Forelimb muscle (tissue), 1 donor: ENCODE results near the gene TXLNA. TPM values are rescaled to one million over a fixed set of nuclear protein-coding genes. Genes with fewer than 3 reads are reported as not detected.
"Not testable (repeated sequence)": the region's sequence is repeated elsewhere in the genome, so short reads cannot be mapped to it uniquely, and the experiment has no call there.

Experiments
- DNase-seq: peaks from one replicate; pipeline ENCODE4 v3.0.0-alpha.2; 2013; ENCODE audit warnings: low read depth
- polyA plus RNA-seq: library from polyadenylated mRNA; unstranded; fragments of 120-200 nt; gene quantifications from one replicate; pipeline ENCODE4 v1.2.1, GENCODE V29; 2013; ENCODE audit not compliant: insufficient read length

TXLNA gene
- polyA plus RNA-seq, result 28.5 TPM

GRCh38 chr1:32179443-32180185 lies at the start of gene TXLNA:
Gene TXLNA, plus strand, starts transcription at chr1:32179675. Its CDS starts 671 bp downstream, at chr1:32180346.
- peak; percentile 83 for DNase-seq

- DNase-seq, result not testable (repeated sequence)
These were observed 45.6 kb upstream of the TXLNA start for GRCh38 chr1:32133950-32134280.

- DNase-seq, result no peak
These were observed 42.4 kb upstream of the TXLNA start for GRCh38 chr1:32137111-32137510.

GRCh38 chr1:32138965-32139364 lies 40.5 kb upstream of the TXLNA start:
- no peak for DNase-seq

- DNase-seq, result peak; percentile 96
These were observed 36.8 kb upstream of the TXLNA start for GRCh38 chr1:32142446-32143301.

- DNase-seq, result not testable (repeated sequence)
These were observed 36.2 kb upstream of the TXLNA start for GRCh38 chr1:32143302-32143695.

GRCh38 chr1:32144033-32144432 lies 35.4 kb upstream of the TXLNA start:
- no peak for DNase-seq

GRCh38 chr1:32147799-32148198 lies 31.7 kb upstream of the TXLNA start:
- DNase-seq, result not testable (repeated sequence)

- no peak for DNase-seq
These were observed 28.6 kb upstream of the TXLNA start for GRCh38 chr1:32150847-32151246.

- DNase-seq, result peak; percentile 50
These were observed 28.1 kb upstream of the TXLNA start for GRCh38 chr1:32151319-32151787.

GRCh38 chr1:32159189-32159588 lies 20.3 kb upstream of the TXLNA start:
- DNase-seq, result no peak

- no peak for DNase-seq
These were observed 16.1 kb upstream of the TXLNA start for GRCh38 chr1:32163405-32163804.

- not testable (repeated sequence) for DNase-seq
These were observed 13.8 kb upstream of the TXLNA start for GRCh38 chr1:32165633-32166032.

- no peak for DNase-seq
These were observed 8.5 kb upstream of the TXLNA start for GRCh38 chr1:32170991-32171390.

GRCh38 chr1:32172621-32173245 lies 6.7 kb upstream of the TXLNA start:
- no peak for DNase-seq

GRCh38 chr1:32178380-32179192 lies 889 bp upstream of the TXLNA start:
- no peak for DNase-seq

GRCh38 chr1:32179193-32179442 lies 357 bp upstream of the TXLNA start:
- DNase-seq, result no peak

- no peak for DNase-seq
These were observed 948 bp downstream of the TXLNA start for GRCh38 chr1:32180186-32181060.

GRCh38 chr1:32181065-32181464 lies 1.6 kb downstream of the TXLNA start:
- no peak for DNase-seq

GRCh38 chr1:32181563-32181962 lies 2.1 kb downstream of the TXLNA start:
- DNase-seq, result no peak

- DNase-seq, result no peak
These were observed 2.6 kb downstream of the TXLNA start for GRCh38 chr1:32182060-32182459.
